ENCODE data around the gene MRPS7.

GRCh38 chr17:75241996-75242460 lies 19.7 kb upstream of the MRPS7 start:
- TF ChIP-seq CTCF (IDR thresholded peaks at IDR 0.05) (no peak), EZH2 (IDR thresholded peaks at IDR 0.05) (no peak)

All from neural progenitor cell (in vitro differentiated cells).